HG02885 (cell line): Measurements from ENCODE around the gene ENPP1.

ENCODE experiments used
- ATAC-seq: cut with Tn5 transposase; IDR thresholded peaks from one replicate; pipeline ENCODE4 v1.9.1; 2021; ENCODE audit warnings: mild to moderate bottlenecking; ENCODE audit not compliant: unreplicated experiment, poor library complexity

The ENPP1 gene

GRCh38 chr6:131782764-131783163 is 25.1 kb upstream of the ENPP1 start:
- no peak for ATAC-seq

DNA sequence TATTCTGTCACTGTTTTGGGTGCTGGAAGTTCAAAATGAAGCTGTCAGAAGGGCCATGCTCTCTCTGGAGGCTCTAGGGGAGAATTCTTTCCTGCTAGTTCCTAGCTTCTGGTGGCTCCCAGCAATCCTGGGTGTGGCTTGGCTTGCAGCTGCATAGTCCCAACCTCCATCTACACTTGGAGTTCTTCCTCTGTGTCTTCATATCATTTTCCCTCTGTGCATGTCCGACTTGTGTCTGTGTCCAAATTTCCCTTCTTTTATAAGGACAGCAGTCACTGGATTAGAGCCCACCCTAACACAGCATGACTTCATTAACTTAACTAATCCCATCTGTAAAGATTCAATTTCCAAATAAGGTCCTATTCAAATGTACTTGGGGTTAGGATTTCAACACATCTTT is 23.3 kb upstream of the ENPP1 start:
- no peak for ATAC-seq

- no peak for ATAC-seq
Observed at GRCh38 chr6:131787079-131787478, 20.7 kb upstream of the ENPP1 start.

GRCh38 chr6:131787766-131788712 is 19.8 kb upstream of the ENPP1 start:
- ATAC-seq, result no peak

DNA sequence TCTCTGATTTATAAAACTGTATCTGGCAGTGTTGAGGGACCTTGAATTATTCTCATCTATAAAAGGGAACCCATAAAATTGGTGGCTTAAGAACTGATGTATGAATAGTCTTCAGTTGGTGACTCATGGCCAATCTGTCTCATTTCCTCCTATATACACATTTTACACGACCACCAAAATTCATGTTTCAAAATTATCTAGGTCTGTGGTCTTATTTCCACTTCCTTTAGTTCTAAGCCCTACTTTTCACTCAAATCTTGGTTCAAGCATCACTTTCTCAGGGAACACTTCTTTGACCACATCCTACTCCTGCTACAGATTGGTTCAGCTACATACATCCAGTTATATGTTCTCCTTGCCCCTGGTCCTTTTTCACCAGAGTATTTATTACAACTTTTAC is 18.6 kb upstream of the ENPP1 start:
- ATAC-seq, result no peak

- ATAC-seq, result no peak
Observed at GRCh38 chr6:131791476-131791875, 16.3 kb upstream of the ENPP1 start.

DNA sequence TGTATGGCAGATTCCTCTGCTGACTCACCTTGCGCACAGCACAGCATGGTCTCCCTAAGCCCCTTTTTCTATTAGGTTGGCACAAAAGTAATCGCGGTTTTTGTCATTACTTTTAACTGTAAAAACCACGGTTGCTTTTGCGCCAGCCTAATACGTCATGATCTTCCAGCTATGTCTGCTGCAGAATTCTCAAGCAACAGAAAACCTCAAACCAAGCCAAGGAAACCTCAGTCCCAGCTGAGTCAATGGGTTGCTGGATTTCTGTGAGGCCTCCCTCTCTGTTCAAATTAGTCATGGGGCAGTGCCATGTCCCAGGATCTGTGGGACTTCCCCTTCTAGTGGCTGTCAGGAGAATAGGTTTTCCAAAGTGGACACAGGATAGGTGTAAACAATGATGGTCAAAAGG is 15.7 kb upstream of the ENPP1 start:
- no peak for ATAC-seq

GRCh38 chr6:131795366-131795765 is 12.5 kb upstream of the ENPP1 start:
- no peak for ATAC-seq

DNA sequence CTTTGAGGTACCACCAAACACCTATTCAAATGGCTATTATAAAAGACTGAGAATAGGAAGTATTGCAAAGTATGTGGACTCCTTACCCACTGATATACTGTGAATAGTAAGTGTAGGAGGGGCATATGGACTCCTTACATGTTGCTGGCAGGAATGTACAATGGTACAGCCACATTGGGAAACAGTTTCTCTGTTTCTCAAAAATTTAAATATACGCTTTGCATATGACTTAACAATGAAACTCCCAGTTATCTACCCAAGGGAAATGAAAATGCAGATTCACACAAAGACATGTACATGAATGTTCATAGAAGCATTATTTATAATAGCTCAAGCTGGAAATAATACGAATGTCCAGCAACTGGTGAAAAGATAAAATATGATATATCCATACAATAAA is 5.5 kb upstream of the ENPP1 start:
- no peak for ATAC-seq

- ATAC-seq, result no peak
Observed at GRCh38 chr6:131803007-131803769, 4.6 kb upstream of the ENPP1 start.

GRCh38 chr6:131804131-131804530 is 3.7 kb upstream of the ENPP1 start:
- ATAC-seq, result no peak

GRCh38 chr6:131807321-131807643 is 538 bp upstream of the ENPP1 start:
- no peak for ATAC-seq

GRCh38 chr6:131808460-131809269 is 845 bp downstream of the ENPP1 start:
- no peak for ATAC-seq

DNA sequence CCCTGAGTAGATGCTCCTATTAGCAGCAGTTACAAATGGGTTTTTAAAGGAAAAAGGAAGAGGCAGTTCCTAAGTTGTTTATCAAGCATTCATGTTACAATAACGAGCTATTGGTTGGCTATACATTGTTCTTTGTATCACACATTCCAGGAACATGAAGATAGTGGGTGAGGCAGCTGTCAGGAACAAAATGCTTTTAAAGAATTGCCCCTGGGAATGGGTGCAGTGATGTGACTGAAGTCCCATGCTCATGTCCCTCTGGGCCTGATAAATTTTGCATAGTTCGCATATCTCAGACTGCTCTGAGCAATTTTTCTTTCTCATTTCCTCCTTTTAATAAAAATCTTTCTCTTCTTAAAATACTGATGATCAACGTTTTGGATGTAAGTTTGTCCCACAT is 3.7 kb downstream of the ENPP1 start:
- no peak for ATAC-seq

GRCh38 chr6:131813991-131814390 is 6.2 kb downstream of the ENPP1 start:
- ATAC-seq, result no peak

- ATAC-seq, result no peak
Observed at GRCh38 chr6:131816869-131817268, 9.0 kb downstream of the ENPP1 start.

DNA sequence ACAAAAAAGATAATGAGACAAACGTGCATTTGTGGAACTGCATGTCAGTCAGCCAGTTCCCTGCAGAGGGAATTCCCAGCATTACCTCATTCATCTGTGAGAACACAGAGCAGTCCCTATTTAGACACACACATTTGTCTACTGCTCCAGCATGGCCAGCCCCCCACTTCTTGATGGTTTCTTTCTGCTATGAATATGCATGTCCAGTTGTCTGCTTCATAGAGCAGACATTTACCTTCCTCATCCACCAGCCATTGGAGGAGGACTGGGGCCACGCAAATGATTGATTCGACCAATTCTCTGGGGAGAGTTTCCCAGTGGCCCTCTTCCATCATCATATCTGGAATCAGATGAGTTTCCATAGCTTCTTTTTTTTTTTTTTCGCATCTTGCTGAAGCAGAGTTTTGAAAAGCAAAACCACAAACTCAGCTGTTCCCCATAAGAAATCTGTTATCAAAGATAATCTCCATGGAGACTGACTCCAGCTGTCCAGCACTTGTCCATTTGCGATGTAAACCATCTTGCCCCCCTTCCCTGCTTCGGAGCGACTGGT is 11.8 kb downstream of the ENPP1 start:
- no peak for ATAC-seq

DNA sequence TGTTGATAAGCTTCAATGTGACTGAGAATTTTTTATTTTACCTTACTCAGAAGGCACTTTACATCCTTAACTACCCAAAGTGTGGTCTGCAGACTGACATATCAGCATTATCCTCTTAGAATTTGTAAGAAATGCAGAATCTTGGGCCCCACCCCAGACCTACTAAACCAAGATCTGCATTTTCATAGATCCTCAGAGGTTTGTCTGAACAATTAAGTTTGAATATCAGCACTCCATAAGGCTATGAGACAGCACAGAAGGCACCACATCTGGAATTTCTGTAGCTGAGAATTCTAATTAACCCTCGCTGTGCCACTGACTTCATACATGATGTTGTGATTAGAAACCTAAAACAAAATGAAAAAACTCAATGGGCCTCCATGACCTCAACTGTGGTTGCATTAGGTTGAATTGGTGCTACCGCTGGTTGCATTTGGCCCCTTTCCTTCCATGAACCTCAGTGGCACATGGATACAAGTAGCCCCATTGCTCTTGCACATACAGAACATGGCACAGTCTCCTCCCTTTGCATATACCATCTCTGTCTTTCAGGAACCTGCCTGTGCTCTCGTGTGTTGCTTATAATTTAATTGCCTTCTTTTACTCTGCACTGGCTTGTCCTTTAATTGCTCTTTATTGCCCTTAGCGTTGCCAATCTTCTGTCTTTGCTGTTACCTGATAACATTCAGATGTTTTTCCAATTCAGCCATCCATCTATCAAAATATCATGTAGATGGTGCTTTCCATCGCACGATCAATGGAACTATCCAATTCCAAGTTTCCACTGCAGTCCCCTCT is 13.4 kb downstream of the ENPP1 start:
- no peak for ATAC-seq

DNA sequence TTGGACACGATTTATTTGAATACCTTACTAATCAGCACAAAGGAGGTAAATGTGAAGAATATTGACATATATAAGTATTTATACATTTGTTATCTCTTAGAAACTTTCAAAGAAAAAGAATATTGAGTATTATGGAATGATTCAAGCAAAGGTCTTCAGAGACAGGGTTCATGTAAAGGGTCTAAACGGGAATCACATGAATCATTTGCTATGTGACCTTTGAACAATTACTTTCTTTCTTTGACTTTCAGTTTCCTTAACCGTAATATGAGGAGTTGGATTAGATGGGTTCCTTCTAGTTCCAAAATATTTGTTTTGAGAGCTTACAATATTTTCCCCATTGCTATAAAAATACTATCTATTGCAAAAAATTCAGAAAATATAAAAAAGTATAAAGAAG is 14.3 kb downstream of the ENPP1 start:
- ATAC-seq, result no peak
